Lung (tissue), 12 donors: ENCODE measurements around the gene FOXC1. TPM values are rescaled to one million over a fixed set of nuclear protein-coding genes. Genes with fewer than 3 reads are reported as not detected.

Source experiments
- ATAC-seq: fragments of 200-7000 bp; cut with Tn5 transposase; one replicate; pipeline ENCODE4 v1.9.1; 2020; ENCODE audit warnings: moderate number of reproducible peaks; ENCODE audit not compliant: insufficient read depth, low FRiP score
- DNase-seq, 3 donors: peaks; one replicate each; pipeline ENCODE4 v3.0.0-alpha.2; 2013 to 2017
- H3K27ac ChIP-seq, 2 donors: one replicate each; pipeline ENCODE4 v1.5.1; 2013; ENCODE audit warnings: mild to moderate bottlenecking in 2 of 2, moderate library complexity in 2 of 2, control low read depth in 1 of 2, inconsistent platforms in 1 of 2, low read depth in 1 of 2, low read length in 1 of 2
- H3K27me3 ChIP-seq, 3 donors: one replicate each; pipeline ENCODE4 v1.5.1; 2013; ENCODE audit warnings: low read length in 2 of 3; ENCODE audit not compliant: control insufficient read depth in 3 of 3, insufficient read depth in 3 of 3
- H3K36me3 ChIP-seq, 4 donors: one replicate each; pipeline ENCODE4 v1.5.1; 2013; ENCODE audit warnings: low read length in 4 of 4, mild to moderate bottlenecking in 1 of 4, moderate library complexity in 1 of 4; ENCODE audit not compliant: control insufficient read depth in 4 of 4, insufficient read depth in 4 of 4
- H3K4me1 ChIP-seq, 5 donors: one replicate each; pipeline ENCODE4 v1.5.1; 2013; ENCODE audit warnings: low read length in 5 of 5, mild to moderate bottlenecking in 2 of 5, moderate library complexity in 1 of 5; ENCODE audit not compliant: control insufficient read depth in 5 of 5, insufficient read depth in 5 of 5
- H3K4me3 ChIP-seq: one replicate; pipeline ENCODE4 v1.5.1; 2013; ENCODE audit warnings: mild to moderate bottlenecking, control low read depth, moderate library complexity
- H3K9ac ChIP-seq, 2 donors: one replicate each; pipeline ENCODE4 v1.5.1; 2013; ENCODE audit warnings: low read length in 2 of 2, control low read depth in 1 of 2; ENCODE audit not compliant: insufficient read depth in 1 of 2
- H3K9me3 ChIP-seq, 4 donors: one replicate each; pipeline ENCODE4 v1.5.1; 2013; ENCODE audit warnings: low read length in 3 of 4, mild to moderate bottlenecking in 1 of 4, moderate library complexity in 1 of 4; ENCODE audit not compliant: control insufficient read depth in 4 of 4, insufficient read depth in 3 of 4
- CTCF ChIP-seq: IDR thresholded peaks from 2 replicates; pipeline ENCODE4 v1.5.1; 2012; ENCODE audit warnings: mild to moderate bottlenecking; ENCODE audit errors: control extremely low read depth, extremely low read depth
- WGBS, 2 donors: extraction: QIAGEN DNeasy Blood & Tissue Kit; methylation state at CpG; one replicate each; pipeline ENCODE4 v1.1.7; 2013; 5-methylcytosine and 5-hydroxymethylcytosine counted together
- polyA plus RNA-seq, 2 donors: library from polyadenylated mRNA; stranded (reverse); fragments of 200-250 nt; gene quantifications; one replicate each; pipeline ENCODE4 v1.2.1, GENCODE V29; 2013
- total RNA-seq, 2 donors: library from RNA; depleted of rRNA in 1 of 2; stranded (reverse); fragments of >200 nt in 1 of 2; gene quantifications; one replicate each; pipeline ENCODE4 v1.2.1, GENCODE V29; 2014 to 2021
- donor health status: control.
- donor health status: control.
- donor health status: Bipolar disorder and iron deficiency.
- donor health status: healthy.
- donor health status: DM: yes; HTN: yes; CAD: no.

Gene FOXC1
- total and polyA plus RNA-seq, 4 donors, result 1.4 to 6.2 (median 2.5) TPM

GRCh38 chr6:1619098-1619672 is 9.5 kb downstream of the FOXC1 start:
- Histone ChIP-seq H3K4me1 (peaks cover 0 to 9% (median 1%) of the 10 kb centered on the region in 5 donors), H3K36me3 (no peaks in the 10 kb centered on the region), H3K4me3 (no peak overlapping the region), H3K27ac (no peak overlapping the region), H3K9ac (no peak overlapping the region), H3K9me3 (peaks cover 0 to 14% (median 0%) of the 10 kb centered on the region in 4 donors), H3K27me3 (peaks cover 12 to 81% (median 66%) of the 10 kb centered on the region in 3 donors)
- WGBS, 2 donors, result 24 to 37% methylated on average over 38 to 40 of the region's 40 CpGs
- no peak for TF ChIP-seq CTCF
- DNase-seq (no peak), ATAC-seq (no peak)

DNA sequence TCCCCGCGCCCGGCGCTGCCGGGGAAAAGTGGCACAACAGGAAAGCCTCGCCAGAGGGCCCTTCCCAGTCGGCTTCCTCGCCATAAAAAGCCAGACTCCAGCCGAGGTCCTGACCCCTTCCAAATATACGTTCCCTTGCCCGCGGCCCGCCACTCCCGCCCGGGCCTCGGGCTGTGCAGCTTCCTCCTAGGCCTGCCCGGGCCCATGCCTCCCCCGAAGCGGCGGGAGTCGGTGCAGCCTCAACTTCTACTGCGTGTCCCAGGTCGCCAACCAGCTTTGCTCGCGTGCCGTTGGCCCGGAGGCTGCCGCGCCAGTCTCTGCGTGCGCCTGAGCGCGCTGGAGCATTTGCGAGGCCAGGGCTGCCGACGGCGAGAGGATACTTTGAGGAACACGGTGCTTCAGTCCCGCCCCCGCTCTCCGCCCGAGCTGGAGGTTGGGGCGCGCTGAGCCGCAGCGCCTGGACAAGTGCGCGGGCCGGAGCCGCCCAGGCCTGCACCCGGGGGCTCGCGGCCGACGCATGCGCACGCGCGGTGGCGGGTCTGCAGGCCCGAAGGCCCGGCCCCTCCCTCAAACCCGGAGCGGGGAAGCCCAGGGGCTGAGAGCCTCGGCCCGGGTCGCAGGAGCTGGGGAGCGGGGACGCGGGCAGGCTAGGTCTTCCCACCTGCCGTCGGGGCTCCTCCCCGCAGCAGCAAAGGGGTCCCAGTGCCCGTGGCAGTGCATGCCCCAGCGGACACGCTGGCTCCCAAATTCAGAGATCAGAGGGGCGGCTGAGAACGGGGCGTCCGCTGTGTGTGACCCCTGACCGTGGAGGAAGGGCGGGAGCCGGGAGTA is 10.2 kb downstream of the FOXC1 start:
- 4 to 9% methylated on average over 64 to 83 of the region's 83 CpGs for WGBS, 2 donors
- no peak overlapping the region for H3K4me3 ChIP-seq
- no peaks in the 10 kb centered on the region for H3K36me3 ChIP-seq
- peaks cover 0 to 12% (median 5%) of the 10 kb centered on the region in 5 donors for H3K4me1 ChIP-seq
- no peak overlapping the region for H3K27ac ChIP-seq
- peaks cover 0 to 12% (median 0%) of the 10 kb centered on the region in 4 donors for H3K9me3 ChIP-seq
- H3K9ac ChIP-seq, result no peak overlapping the region
- DNase-seq (no peak), ATAC-seq (no peak)
- peaks cover 12 to 87% (median 71%) of the 10 kb centered on the region in 3 donors for H3K27me3 ChIP-seq
- no peak for TF ChIP-seq CTCF

- H3K9me3 ChIP-seq, result peaks cover 0 to 8% (median 0%) of the 10 kb centered on the region in 4 donors
- H3K27me3 ChIP-seq, result peaks cover 12 to 89% (median 74%) of the 10 kb centered on the region in 3 donors
- H3K4me1 ChIP-seq, result peaks cover 0 to 15% (median 11%) of the 10 kb centered on the region in 5 donors
- H3K27ac ChIP-seq, result no peak overlapping the region
- no peak for TF ChIP-seq CTCF
- H3K36me3 ChIP-seq, result no peaks in the 10 kb centered on the region
- H3K4me3 ChIP-seq, result no peak overlapping the region
- H3K9ac ChIP-seq, result no peak overlapping the region
- DNase-seq, result no peak
- 41 to 53% methylated on average over 50 of the region's 50 CpGs for WGBS, 2 donors
- no peak for ATAC-seq
These were observed 10.9 kb downstream of the FOXC1 start for GRCh38 chr6:1620504-1621069.
